DND-41 (cell line): ENCODE results near the gene TARP.

Source experiments
- EZH2 ChIP-seq: IDR thresholded peaks from 3 replicates; pipeline ENCODE4 v1.6.1; 2012; ENCODE audit warnings: borderline replicate concordance, low read depth, mild to moderate bottlenecking, moderate library complexity, low read length, inconsistent platforms; ENCODE audit not compliant: severe bottlenecking
- TF ChIP-seq, protein P1 (sequence below): IDR thresholded peaks from 2 replicates; pipeline ENCODE4 v1.5.1; 2012; ENCODE audit warnings: borderline replicate concordance, low read length, moderate library complexity, mild to moderate bottlenecking; ENCODE audit not compliant: poor library complexity, severe bottlenecking; ENCODE audit errors: extremely low read depth

DNA sequence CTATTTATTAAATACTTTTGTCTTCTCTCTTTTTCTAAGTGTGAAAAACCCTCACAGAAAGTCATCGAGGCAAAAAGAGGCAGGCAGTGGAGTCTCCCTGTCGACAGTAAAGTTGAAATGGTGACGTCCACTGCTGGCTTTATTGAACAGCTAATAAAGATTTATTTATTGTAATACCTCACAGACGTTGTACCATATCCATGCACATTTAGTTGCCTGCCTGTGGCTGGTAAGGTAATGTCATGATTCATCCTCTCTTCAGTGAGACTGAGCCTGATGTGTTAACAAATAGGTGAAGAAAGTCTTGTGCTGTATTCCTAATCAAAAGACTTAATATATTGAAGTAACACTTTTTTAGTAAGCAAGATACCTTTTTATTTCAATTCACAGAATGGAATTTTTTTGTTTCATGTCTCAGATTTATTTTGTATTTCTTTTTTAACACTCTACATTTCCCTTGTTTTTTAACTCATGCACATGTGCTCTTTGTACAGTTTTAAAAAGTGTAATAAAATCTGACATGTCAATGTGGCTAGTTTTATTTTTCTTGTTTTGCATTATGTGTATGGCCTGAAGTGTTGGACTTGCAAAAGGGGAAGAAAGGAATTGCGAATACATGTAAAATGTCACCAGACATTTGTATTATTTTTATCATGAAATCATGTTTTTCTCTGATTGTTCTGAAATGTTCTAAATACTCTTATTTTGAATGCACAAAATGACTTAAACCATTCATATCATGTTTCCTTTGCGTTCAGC lies 43.4 kb downstream of the TARP start:
- TF ChIP-seq, protein P1, sequence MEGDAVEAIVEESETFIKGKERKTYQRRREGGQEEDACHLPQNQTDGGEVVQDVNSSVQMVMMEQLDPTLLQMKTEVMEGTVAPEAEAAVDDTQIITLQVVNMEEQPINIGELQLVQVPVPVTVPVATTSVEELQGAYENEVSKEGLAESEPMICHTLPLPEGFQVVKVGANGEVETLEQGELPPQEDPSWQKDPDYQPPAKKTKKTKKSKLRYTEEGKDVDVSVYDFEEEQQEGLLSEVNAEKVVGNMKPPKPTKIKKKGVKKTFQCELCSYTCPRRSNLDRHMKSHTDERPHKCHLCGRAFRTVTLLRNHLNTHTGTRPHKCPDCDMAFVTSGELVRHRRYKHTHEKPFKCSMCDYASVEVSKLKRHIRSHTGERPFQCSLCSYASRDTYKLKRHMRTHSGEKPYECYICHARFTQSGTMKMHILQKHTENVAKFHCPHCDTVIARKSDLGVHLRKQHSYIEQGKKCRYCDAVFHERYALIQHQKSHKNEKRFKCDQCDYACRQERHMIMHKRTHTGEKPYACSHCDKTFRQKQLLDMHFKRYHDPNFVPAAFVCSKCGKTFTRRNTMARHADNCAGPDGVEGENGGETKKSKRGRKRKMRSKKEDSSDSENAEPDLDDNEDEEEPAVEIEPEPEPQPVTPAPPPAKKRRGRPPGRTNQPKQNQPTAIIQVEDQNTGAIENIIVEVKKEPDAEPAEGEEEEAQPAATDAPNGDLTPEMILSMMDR: no peak
- TF ChIP-seq EZH2: no peak
